ENCODE data around the gene WIPF1.

WIPF1 gene

DNA sequence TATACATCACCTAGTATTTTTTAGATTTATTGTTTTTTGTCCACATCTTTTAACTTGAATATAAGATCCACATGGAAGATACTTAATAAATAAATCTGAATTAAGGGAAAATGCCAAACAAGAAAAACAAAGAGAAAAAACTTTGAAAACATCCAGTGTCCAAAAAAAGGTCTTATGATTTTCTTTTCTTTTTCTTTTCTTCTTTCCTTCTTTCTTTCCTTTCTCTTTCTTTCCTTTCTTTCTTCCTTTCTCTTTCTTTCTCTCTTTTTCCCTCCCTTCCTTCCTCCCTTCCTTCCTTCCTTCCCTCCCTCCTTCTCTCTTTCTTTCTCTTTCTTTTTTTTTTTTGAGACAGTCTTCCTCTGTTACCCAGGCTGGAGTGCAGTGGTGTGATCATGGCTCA is 29.6 kb upstream of the WIPF1 start:
- Histone ChIP-seq H3F3A (ENCODE audit: low read depth) (no peaks in the 10 kb centered on the region), H3K27me3 (ENCODE audit: insufficient read depth, low read length, poor library complexity, severe bottlenecking) (no peaks in the 10 kb centered on the region), H3K36me3 (ENCODE audit: insufficient read depth, low read length) (peaks cover 25% of the 10 kb centered on the region; the same call in 1 of the 2 replicates), H2AFZ (ENCODE audit: low read length) (no peak overlapping the region), H3K4me3 (ENCODE audit: low read length, poor library complexity, severe bottlenecking) (no peak overlapping the region), H3K4me2 (ENCODE audit: low read depth, low read length, poor library complexity, severe bottlenecking) (peak overlapping the region; percentile 99), H3K79me2 (ENCODE audit: insufficient read depth, low read length) (peaks cover 75% of the 10 kb centered on the region), H3K9ac (ENCODE audit: low read depth, low read length, poor library complexity, severe bottlenecking) (no peak overlapping the region), H4K20me1 (ENCODE audit: insufficient read depth, low read length, poor library complexity, severe bottlenecking) (peaks cover 42% of the 10 kb centered on the region), H3K4me1 (ENCODE audit: insufficient read depth, low read length, poor library complexity, severe bottlenecking) (peaks cover 59% of the 10 kb centered on the region), H3K9me2 (replicated peaks; ENCODE audit: low read depth, low read length) (no peaks in the 10 kb centered on the region), H3K9me3 (ENCODE audit: insufficient read depth, low read depth, low read length) (no peaks in the 10 kb centered on the region)
- TF ChIP-seq, protein P1, sequence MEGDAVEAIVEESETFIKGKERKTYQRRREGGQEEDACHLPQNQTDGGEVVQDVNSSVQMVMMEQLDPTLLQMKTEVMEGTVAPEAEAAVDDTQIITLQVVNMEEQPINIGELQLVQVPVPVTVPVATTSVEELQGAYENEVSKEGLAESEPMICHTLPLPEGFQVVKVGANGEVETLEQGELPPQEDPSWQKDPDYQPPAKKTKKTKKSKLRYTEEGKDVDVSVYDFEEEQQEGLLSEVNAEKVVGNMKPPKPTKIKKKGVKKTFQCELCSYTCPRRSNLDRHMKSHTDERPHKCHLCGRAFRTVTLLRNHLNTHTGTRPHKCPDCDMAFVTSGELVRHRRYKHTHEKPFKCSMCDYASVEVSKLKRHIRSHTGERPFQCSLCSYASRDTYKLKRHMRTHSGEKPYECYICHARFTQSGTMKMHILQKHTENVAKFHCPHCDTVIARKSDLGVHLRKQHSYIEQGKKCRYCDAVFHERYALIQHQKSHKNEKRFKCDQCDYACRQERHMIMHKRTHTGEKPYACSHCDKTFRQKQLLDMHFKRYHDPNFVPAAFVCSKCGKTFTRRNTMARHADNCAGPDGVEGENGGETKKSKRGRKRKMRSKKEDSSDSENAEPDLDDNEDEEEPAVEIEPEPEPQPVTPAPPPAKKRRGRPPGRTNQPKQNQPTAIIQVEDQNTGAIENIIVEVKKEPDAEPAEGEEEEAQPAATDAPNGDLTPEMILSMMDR (conservative IDR thresholded peaks at IDR 0.05; ENCODE audit: low read length): no peak
- TF ChIP-seq EZH2phosphoT487 (IDR thresholded peaks at IDR 0.05; ENCODE audit: borderline replicate concordance): no peak

DNA sequence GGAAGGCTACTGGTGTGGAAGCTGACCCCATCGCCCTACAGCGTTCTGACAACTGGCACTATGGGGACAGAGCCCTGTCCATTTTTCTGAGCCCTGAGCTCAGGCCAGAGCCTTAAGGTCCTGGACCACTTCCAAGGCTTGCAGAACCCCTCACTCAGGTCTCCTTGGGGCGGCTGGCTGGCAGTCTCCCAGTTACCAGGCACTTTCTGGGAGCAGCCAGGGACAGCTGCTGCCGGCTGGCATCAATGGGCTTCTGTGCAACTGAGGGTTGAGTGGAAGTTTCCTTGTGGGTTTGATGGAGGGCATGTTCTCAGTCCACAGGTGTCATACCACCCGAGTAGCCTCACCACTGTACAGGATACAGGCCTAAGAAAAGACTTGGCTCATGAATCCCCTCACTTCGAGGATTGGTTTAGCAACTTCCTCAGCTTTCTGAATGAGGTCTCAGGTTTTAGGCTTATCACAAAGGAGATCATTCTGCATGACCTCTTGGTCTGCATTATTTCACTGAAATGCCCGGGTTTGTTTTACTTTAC is 27.4 kb upstream of the WIPF1 start:
- Histone ChIP-seq H3K9me3 (ENCODE audit: insufficient read depth, low read depth, low read length) (no peaks in the 10 kb centered on the region), H3K4me3 (ENCODE audit: low read length, poor library complexity, severe bottlenecking) (no peak overlapping the region), H3F3A (ENCODE audit: low read depth) (no peaks in the 10 kb centered on the region), H3K79me2 (ENCODE audit: insufficient read depth, low read length) (peaks cover 61% of the 10 kb centered on the region), H3K9me2 (replicated peaks; ENCODE audit: low read depth, low read length) (no peaks in the 10 kb centered on the region), H3K4me1 (ENCODE audit: insufficient read depth, low read length, poor library complexity, severe bottlenecking) (peaks cover 38% of the 10 kb centered on the region), H3K36me3 (ENCODE audit: insufficient read depth, low read length) (peaks cover 25% of the 10 kb centered on the region; the same call in 1 of the 2 replicates), H4K20me1 (ENCODE audit: insufficient read depth, low read length, poor library complexity, severe bottlenecking) (peaks cover 20% of the 10 kb centered on the region), H2AFZ (ENCODE audit: low read length) (no peak overlapping the region), H3K4me2 (ENCODE audit: low read depth, low read length, poor library complexity, severe bottlenecking) (no peak overlapping the region), H3K9ac (ENCODE audit: low read depth, low read length, poor library complexity, severe bottlenecking) (no peak overlapping the region), H3K27me3 (ENCODE audit: insufficient read depth, low read length, poor library complexity, severe bottlenecking) (no peaks in the 10 kb centered on the region)
- TF ChIP-seq, protein P1 (conservative IDR thresholded peaks at IDR 0.05; ENCODE audit: low read length): no peak
- no peak for TF ChIP-seq EZH2phosphoT487 (IDR thresholded peaks at IDR 0.05; ENCODE audit: borderline replicate concordance)

DNA sequence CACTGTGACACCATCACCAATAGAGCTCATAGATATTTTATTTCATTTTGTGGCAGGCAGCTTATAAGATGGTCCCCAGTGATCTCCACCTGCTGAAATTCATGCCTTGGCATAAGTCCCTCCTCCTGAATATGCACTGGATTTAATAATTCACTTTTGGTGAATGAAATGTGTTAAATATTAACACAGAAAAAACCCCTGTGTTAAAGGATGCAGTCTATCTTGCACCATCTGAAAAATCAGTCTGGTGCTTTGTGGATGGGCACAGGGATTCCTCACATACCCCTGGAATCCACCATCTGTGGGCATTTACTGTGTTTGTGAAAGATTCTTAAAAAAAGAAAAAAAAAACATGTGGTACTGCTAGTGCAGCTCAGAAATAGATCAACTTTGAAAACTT is 26.1 kb upstream of the WIPF1 start:
- H2AFZ ChIP-seq (ENCODE audit: low read length): no peak overlapping the region
- H3K36me3 ChIP-seq (ENCODE audit: insufficient read depth, low read length): peaks cover 25% of the 10 kb centered on the region; the same call in 1 of the 2 replicates
- no peak overlapping the region for H3K4me2 ChIP-seq (ENCODE audit: low read depth, low read length, poor library complexity, severe bottlenecking)
- TF ChIP-seq, protein P1 (conservative IDR thresholded peaks at IDR 0.05; ENCODE audit: low read length): no peak
- TF ChIP-seq EZH2phosphoT487 (IDR thresholded peaks at IDR 0.05; ENCODE audit: borderline replicate concordance): no peak
- no peaks in the 10 kb centered on the region for H3K9me3 ChIP-seq (ENCODE audit: insufficient read depth, low read depth, low read length)
- H3K9me2 ChIP-seq (replicated peaks; ENCODE audit: low read depth, low read length): no peaks in the 10 kb centered on the region
- H4K20me1 ChIP-seq (ENCODE audit: insufficient read depth, low read length, poor library complexity, severe bottlenecking): peaks cover 8% of the 10 kb centered on the region
- no peak overlapping the region for H3K4me3 ChIP-seq (ENCODE audit: low read length, poor library complexity, severe bottlenecking)
- no peaks in the 10 kb centered on the region for H3K27me3 ChIP-seq (ENCODE audit: insufficient read depth, low read length, poor library complexity, severe bottlenecking)
- H3K4me1 ChIP-seq (ENCODE audit: insufficient read depth, low read length, poor library complexity, severe bottlenecking): peaks cover 30% of the 10 kb centered on the region
- H3K9ac ChIP-seq (ENCODE audit: low read depth, low read length, poor library complexity, severe bottlenecking): no peak overlapping the region
- H3F3A ChIP-seq (ENCODE audit: low read depth): no peaks in the 10 kb centered on the region
- H3K79me2 ChIP-seq (ENCODE audit: insufficient read depth, low read length): peaks cover 61% of the 10 kb centered on the region; the same call in 1 of the 2 replicates
